ENCODE data around the gene TCF4. TPM values are rescaled to one million over a fixed set of nuclear protein-coding genes. Genes with fewer than 3 reads are reported as not detected.

TCF4 gene
- total RNA-seq, 5 donors from 2014 or later (not counting 1 experiment from before 2014, with no cell fraction given), result 2.6 to 11.0 (median 6.6) TPM

- Mint-ChIP-seq H3K4me1 (no peaks in the 10 kb centered on the region), H3K36me3 (no peaks in the 10 kb centered on the region), H3K9me3 (no peaks in the 10 kb centered on the region), H3K27me3 (peaks cover 0 to 14% of the 10 kb centered on the region in 2 donors), H3K27ac (no peak overlapping the region), H3K4me3 (no peak overlapping the region)
- 50% methylated on average over 4 of the region's 4 CpGs for WGBS (ENCODE audit: insufficient coverage)
- no peak for DNase-seq
- Histone ChIP-seq H3K27me3 (replicated peaks in 1 of 2; ENCODE audit: control insufficient read depth in 2 of 2, extremely low read depth in 1 of 2, insufficient read depth in 2 of 2, low read length in 1 of 2) (no peaks in the 10 kb centered on the region), H3K9me3 (no peaks in the 10 kb centered on the region), H3K27ac (ENCODE audit: low read length) (no peak overlapping the region), H3K4me3 (ENCODE audit: control insufficient read depth in 1 of 2, extremely low read depth in 1 of 2, low read length in 1 of 2) (no peak overlapping the region), H3K4me1 (ENCODE audit: control insufficient read depth in 1 of 2, extremely low read depth in 1 of 2, insufficient read depth in 2 of 2, low read length in 2 of 2) (no peaks in the 10 kb centered on the region), H3K36me3 (ENCODE audit: control insufficient read depth in 2 of 2, extremely low read depth in 1 of 2, insufficient read depth in 1 of 2, low read length in 1 of 2) (no peaks in the 10 kb centered on the region)
- ChIA-PET CTCF (no interaction called here), POLR2A (no interaction called here)
- no peak for ATAC-seq (replicated peaks in 1 of 4)
Measured at GRCh38 chr18:55354795-55355194, 233.2 kb downstream of the TCF4 start.

GRCh38 chr18:55353806-55354205 lies 234.2 kb downstream of the TCF4 start:
- Mint-ChIP-seq H3K36me3 (no peaks in the 10 kb centered on the region), H3K27me3 (peaks cover 0 to 14% of the 10 kb centered on the region in 2 donors), H3K9me3 (no peaks in the 10 kb centered on the region), H3K4me1 (no peaks in the 10 kb centered on the region), H3K4me3 (no peak overlapping the region), H3K27ac (no peak overlapping the region)
- POLR2A ChIA-PET, result no interaction called here
- no peak for DNase-seq
- ATAC-seq (replicated peaks in 1 of 4), result no peak
- Histone ChIP-seq H3K9me3 (no peaks in the 10 kb centered on the region), H3K4me3 (ENCODE audit: control insufficient read depth in 1 of 2, extremely low read depth in 1 of 2, low read length in 1 of 2) (no peak overlapping the region), H3K4me1 (ENCODE audit: control insufficient read depth in 1 of 2, extremely low read depth in 1 of 2, insufficient read depth in 2 of 2, low read length in 2 of 2) (no peaks in the 10 kb centered on the region), H3K27me3 (replicated peaks in 1 of 2; ENCODE audit: control insufficient read depth in 2 of 2, extremely low read depth in 1 of 2, insufficient read depth in 2 of 2, low read length in 1 of 2) (no peaks in the 10 kb centered on the region), H3K36me3 (ENCODE audit: control insufficient read depth in 2 of 2, extremely low read depth in 1 of 2, insufficient read depth in 1 of 2, low read length in 1 of 2) (no peaks in the 10 kb centered on the region), H3K27ac (ENCODE audit: low read length) (no peak overlapping the region)
- WGBS (ENCODE audit: insufficient coverage), result 20% methylated on average over 3 of the region's 3 CpGs
- CTCF ChIA-PET, result no interaction called here

GRCh38 chr18:55353391-55353790 lies 234.6 kb downstream of the TCF4 start:
- no peaks in the 10 kb centered on the region for H3K9me3 Mint-ChIP-seq
- no peaks in the 10 kb centered on the region for H3K9me3 ChIP-seq
- ATAC-seq (replicated peaks in 1 of 4) (no peak), DNase-seq (no peak)
- WGBS (ENCODE audit: insufficient coverage), result no CpG with 5 or more reads among the region's 3 CpGs
- H3K27me3 ChIP-seq (replicated peaks in 1 of 2; ENCODE audit: control insufficient read depth in 2 of 2, extremely low read depth in 1 of 2, insufficient read depth in 2 of 2, low read length in 1 of 2), result no peaks in the 10 kb centered on the region
- H3K4me3 ChIP-seq (ENCODE audit: control insufficient read depth in 1 of 2, extremely low read depth in 1 of 2, low read length in 1 of 2), result no peak overlapping the region
- ChIA-PET CTCF (no interaction called here), POLR2A (no interaction called here)
- H3K27me3 Mint-ChIP-seq, result peaks cover 0 to 12% of the 10 kb centered on the region in 2 donors
- no peaks in the 10 kb centered on the region for H3K36me3 ChIP-seq (ENCODE audit: control insufficient read depth in 2 of 2, extremely low read depth in 1 of 2, insufficient read depth in 1 of 2, low read length in 1 of 2)
- H3K4me3 Mint-ChIP-seq, result no peak overlapping the region
- H3K36me3 Mint-ChIP-seq, result no peaks in the 10 kb centered on the region
- no peak overlapping the region for H3K27ac Mint-ChIP-seq
- no peaks in the 10 kb centered on the region for H3K4me1 Mint-ChIP-seq
- no peaks in the 10 kb centered on the region for H3K4me1 ChIP-seq (ENCODE audit: control insufficient read depth in 1 of 2, extremely low read depth in 1 of 2, insufficient read depth in 2 of 2, low read length in 2 of 2)
- H3K27ac ChIP-seq (ENCODE audit: low read length), result no peak overlapping the region

DNA sequence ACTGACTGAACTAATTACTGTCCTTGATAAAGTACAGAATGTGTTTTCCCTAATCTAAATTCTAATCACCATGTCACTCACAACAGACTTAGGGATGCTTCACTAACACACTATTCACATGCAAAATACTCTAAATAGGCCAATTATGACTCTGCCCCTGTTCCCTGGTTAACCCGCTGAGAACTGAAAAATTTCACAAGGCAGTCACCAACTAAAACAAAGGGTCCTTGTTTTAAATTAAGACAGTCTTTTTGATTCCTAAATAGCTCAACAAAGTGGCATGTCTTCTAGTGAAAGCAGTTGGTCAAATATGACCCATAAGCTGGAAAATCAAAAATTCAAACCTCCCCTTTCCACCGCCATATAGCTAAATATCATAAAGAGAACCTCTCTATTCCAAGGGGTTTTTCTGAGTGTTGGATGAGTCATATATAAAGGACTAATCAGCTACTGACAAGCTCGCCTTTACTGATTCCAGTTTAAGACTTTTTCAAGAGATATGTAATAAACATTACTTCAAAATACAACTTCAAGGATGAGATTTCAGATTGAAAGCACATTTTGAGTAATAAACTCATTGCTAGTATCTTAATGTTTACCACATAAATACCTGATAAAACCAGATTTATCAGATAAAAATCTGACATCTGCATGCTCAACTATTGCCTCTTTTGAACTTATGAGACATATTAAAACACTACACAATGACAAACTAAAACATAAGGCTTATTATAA lies 235.8 kb downstream of the TCF4 start:
- POLR2A ChIA-PET, result no interaction called here
- no peak for ATAC-seq (replicated peaks in 1 of 4)
- 86% methylated on average over 1 of the region's 3 CpGs for WGBS (ENCODE audit: insufficient coverage)

DNA sequence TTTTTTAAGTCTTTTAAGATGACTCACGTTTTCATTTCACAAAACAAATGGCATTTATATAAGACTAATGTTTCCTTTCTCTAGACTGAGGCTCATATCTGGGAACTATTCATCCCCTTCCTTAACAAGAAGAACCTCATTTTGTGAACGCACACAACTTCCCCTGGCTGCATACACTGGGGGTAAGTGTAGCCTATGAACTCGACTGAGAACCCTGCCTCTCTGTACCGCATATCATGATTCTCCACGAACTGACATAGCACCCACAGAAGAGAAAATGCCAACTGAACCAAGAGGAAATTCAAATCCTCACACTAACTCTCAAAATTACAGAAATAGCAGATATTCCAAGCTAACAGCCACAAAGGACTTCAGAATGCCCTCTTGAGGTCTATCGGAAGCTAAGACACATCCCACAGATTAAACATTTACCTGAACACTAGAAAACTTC lies 236.7 kb downstream of the TCF4 start:
- no peaks in the 10 kb centered on the region for H3K9me3 Mint-ChIP-seq
- H3K27ac ChIP-seq (ENCODE audit: low read length), result no peak overlapping the region
- H3K27me3 Mint-ChIP-seq, result peaks cover 0 to 8% of the 10 kb centered on the region in 2 donors
- no peak overlapping the region for H3K4me3 Mint-ChIP-seq
- no peaks in the 10 kb centered on the region for H3K27me3 ChIP-seq (replicated peaks in 1 of 2; ENCODE audit: control insufficient read depth in 2 of 2, extremely low read depth in 1 of 2, insufficient read depth in 2 of 2, low read length in 1 of 2)
- ATAC-seq (replicated peaks in 1 of 4) (no peak), DNase-seq (no peak)
- no peak overlapping the region for H3K4me3 ChIP-seq (ENCODE audit: control insufficient read depth in 1 of 2, extremely low read depth in 1 of 2, low read length in 1 of 2)
- H3K4me1 Mint-ChIP-seq, result no peaks in the 10 kb centered on the region
- POLR2A ChIA-PET, result no interaction called here
- no peak overlapping the region for H3K27ac Mint-ChIP-seq
- 51% methylated on average over 3 of the region's 6 CpGs for WGBS (ENCODE audit: insufficient coverage)
- no peaks in the 10 kb centered on the region for H3K36me3 Mint-ChIP-seq
- no peaks in the 10 kb centered on the region for H3K36me3 ChIP-seq (ENCODE audit: control insufficient read depth in 2 of 2, extremely low read depth in 1 of 2, insufficient read depth in 1 of 2, low read length in 1 of 2)
- CTCF ChIA-PET, result no interaction called here
- no peaks in the 10 kb centered on the region for H3K9me3 ChIP-seq
- H3K4me1 ChIP-seq (ENCODE audit: control insufficient read depth in 1 of 2, extremely low read depth in 1 of 2, insufficient read depth in 2 of 2, low read length in 2 of 2), result no peaks in the 10 kb centered on the region

More for the DNA sequence above, 235.8 kb downstream of the TCF4 start:
- Histone ChIP-seq H3K4me3 (ENCODE audit: control insufficient read depth in 1 of 2, extremely low read depth in 1 of 2, low read length in 1 of 2) (no peak overlapping the region), H3K36me3 (ENCODE audit: control insufficient read depth in 2 of 2, extremely low read depth in 1 of 2, insufficient read depth in 1 of 2, low read length in 1 of 2) (no peaks in the 10 kb centered on the region), H3K4me1 (ENCODE audit: control insufficient read depth in 1 of 2, extremely low read depth in 1 of 2, insufficient read depth in 2 of 2, low read length in 2 of 2) (no peaks in the 10 kb centered on the region), H3K9me3 (no peaks in the 10 kb centered on the region), H3K27ac (ENCODE audit: low read length) (no peak overlapping the region), H3K27me3 (replicated peaks in 1 of 2; ENCODE audit: control insufficient read depth in 2 of 2, extremely low read depth in 1 of 2, insufficient read depth in 2 of 2, low read length in 1 of 2) (no peaks in the 10 kb centered on the region)
- H3K4me1 Mint-ChIP-seq, result no peaks in the 10 kb centered on the region
- no peak overlapping the region for H3K4me3 Mint-ChIP-seq
- H3K27ac Mint-ChIP-seq, result no peak overlapping the region
- peaks cover 0 to 8% of the 10 kb centered on the region in 2 donors for H3K27me3 Mint-ChIP-seq
- no peaks in the 10 kb centered on the region for H3K9me3 Mint-ChIP-seq
- no peaks in the 10 kb centered on the region for H3K36me3 Mint-ChIP-seq
- no peak for DNase-seq
- CTCF ChIA-PET, result no interaction called here

- ChIA-PET POLR2A (no interaction called here), CTCF (interaction anchor here in 1 of 2 donors (0.7 kb wide), 1 partner anchor 1383 kb away, joined by 3 read pairs; no protein-coding TSS in a partner anchor)
- Histone ChIP-seq H3K4me3 (ENCODE audit: control insufficient read depth in 1 of 2, extremely low read depth in 1 of 2, low read length in 1 of 2) (no peak overlapping the region), H3K27ac (ENCODE audit: low read length) (no peak overlapping the region), H3K36me3 (ENCODE audit: control insufficient read depth in 2 of 2, extremely low read depth in 1 of 2, insufficient read depth in 1 of 2, low read length in 1 of 2) (no peaks in the 10 kb centered on the region), H3K27me3 (replicated peaks in 1 of 2; ENCODE audit: control insufficient read depth in 2 of 2, extremely low read depth in 1 of 2, insufficient read depth in 2 of 2, low read length in 1 of 2) (no peaks in the 10 kb centered on the region), H3K4me1 (ENCODE audit: control insufficient read depth in 1 of 2, extremely low read depth in 1 of 2, insufficient read depth in 2 of 2, low read length in 2 of 2) (no peaks in the 10 kb centered on the region), H3K9me3 (no peaks in the 10 kb centered on the region)
- no peaks in the 10 kb centered on the region for H3K4me1 Mint-ChIP-seq
- ATAC-seq (replicated peaks in 1 of 4) (no peak), DNase-seq (no peak)
- H3K27ac Mint-ChIP-seq, result no peak overlapping the region
- H3K36me3 Mint-ChIP-seq, result no peaks in the 10 kb centered on the region
- WGBS (ENCODE audit: insufficient coverage), result 100% methylated on average over 1 of the region's 1 CpG
- no peak overlapping the region for H3K4me3 Mint-ChIP-seq
- H3K27me3 Mint-ChIP-seq, result peaks cover 0 to 8% of the 10 kb centered on the region in 2 donors
- no peaks in the 10 kb centered on the region for H3K9me3 Mint-ChIP-seq
Measured at GRCh38 chr18:55349685-55350084, 238.3 kb downstream of the TCF4 start.

Data from T-cell (primary cell).